DND-41 (cell line): ENCODE measurements around the gene SLC35F3.
A peak's percentile ranks its signal among the peaks of the same experiment; 100 is the strongest.

Source experiments
- ATAC-seq: fragments of 200-7000 bp; cut with Tn5 transposase; 3 replicates; pipeline ENCODE4 v1.9.1; 2021; ENCODE audit warnings: low read depth; ENCODE audit not compliant: insufficient read depth
- DNase-seq: peaks from one replicate; pipeline ENCODE4 v3.0.0-alpha.2; 2020
- H2AFZ ChIP-seq: 2 replicates; pipeline ENCODE4 v1.6.0; 2012; ENCODE audit warnings: low read depth, low read length
- H3K27ac ChIP-seq: 2 replicates; pipeline ENCODE4 v1.5.1; 2012; ENCODE audit warnings: low read length, inconsistent platforms
- H3K27me3 ChIP-seq: fragments of 200-600 bp; sonication (generic); 2 replicates; pipeline ENCODE4 v1.6.0; 2012; ENCODE audit warnings: low read length, mild to moderate bottlenecking, inconsistent platforms; ENCODE audit not compliant: insufficient read depth, poor library complexity
- H3K36me3 ChIP-seq: 2 replicates; pipeline ENCODE4 v1.5.1; 2012; ENCODE audit warnings: low read length, inconsistent platforms; ENCODE audit not compliant: insufficient read depth
- H3K4me1 ChIP-seq: 2 replicates; pipeline ENCODE4 v1.5.1; 2012; ENCODE audit warnings: mild to moderate bottlenecking, low read length; ENCODE audit not compliant: insufficient read depth
- H3K4me2 ChIP-seq: 2 replicates; pipeline ENCODE4 v1.6.0; 2012; ENCODE audit warnings: mild to moderate bottlenecking, moderate library complexity, low read length, inconsistent platforms; ENCODE audit not compliant: insufficient read depth
- H3K4me3 ChIP-seq, 2 experiments: fragments of 200-600 bp in 1 of 2; shearing (Covaris generic) in 1 of 2; 2 replicates each; pipeline ENCODE4 v1.5.1; 2012 to 2016; ENCODE audit warnings: inconsistent platforms in 2 of 2, low read length in 2 of 2, mild to moderate bottlenecking in 2 of 2, low read depth in 1 of 2, moderate library complexity in 1 of 2
- H3K79me2 ChIP-seq: 2 replicates; pipeline ENCODE4 v1.6.0; 2012; ENCODE audit warnings: low read length, inconsistent platforms; ENCODE audit not compliant: insufficient read depth
- H3K9ac ChIP-seq: 2 replicates; pipeline ENCODE4 v1.6.0; 2012; ENCODE audit warnings: low read depth, mild to moderate bottlenecking, inconsistent platforms, low read length, moderate library complexity
- H3K9me3 ChIP-seq: 2 replicates; pipeline ENCODE4 v1.5.1; 2012; ENCODE audit warnings: low read length, moderate library complexity, mild to moderate bottlenecking, inconsistent platforms; ENCODE audit not compliant: insufficient read depth, severe bottlenecking
- H4K20me1 ChIP-seq: 2 replicates; pipeline ENCODE4 v1.6.0; 2012; ENCODE audit warnings: low read length; ENCODE audit not compliant: insufficient read depth
- CTCF ChIP-seq: IDR thresholded peaks from 2 replicates; pipeline ENCODE4 v1.5.1; 2012; ENCODE audit warnings: borderline replicate concordance, low read length, moderate library complexity, mild to moderate bottlenecking; ENCODE audit not compliant: poor library complexity, severe bottlenecking; ENCODE audit errors: extremely low read depth
- EZH2 ChIP-seq: IDR thresholded peaks from 3 replicates; pipeline ENCODE4 v1.6.1; 2012; ENCODE audit warnings: borderline replicate concordance, low read depth, mild to moderate bottlenecking, moderate library complexity, low read length, inconsistent platforms; ENCODE audit not compliant: severe bottlenecking

The SLC35F3 gene

GRCh38 chr1:234078143-234078542 lies 173.7 kb downstream of the SLC35F3 start:
- no peaks in the 10 kb centered on the region for H3K4me1 ChIP-seq
- H4K20me1 ChIP-seq = no peaks in the 10 kb centered on the region
- H3K4me3 ChIP-seq = no peak overlapping the region
- H3K79me2 ChIP-seq = no peaks in the 10 kb centered on the region
- no peak overlapping the region for H2AFZ ChIP-seq
- H3K27ac ChIP-seq = no peak overlapping the region
- no peak overlapping the region for H3K9ac ChIP-seq
- no peaks in the 10 kb centered on the region for H3K9me3 ChIP-seq
- no peak overlapping the region for H3K4me2 ChIP-seq
- no peaks in the 10 kb centered on the region for H3K36me3 ChIP-seq
- DNase-seq (no peak), ATAC-seq (no peak)
- H3K27me3 ChIP-seq = peaks cover 18% of the 10 kb centered on the region
- TF ChIP-seq EZH2 = no peak

GRCh38 chr1:234079896-234080295 lies 175.4 kb downstream of the SLC35F3 start:
- DNase-seq = no peak

GRCh38 chr1:234083460-234083859 lies 179.0 kb downstream of the SLC35F3 start:
- no peaks in the 10 kb centered on the region for H3K36me3 ChIP-seq
- H4K20me1 ChIP-seq = no peaks in the 10 kb centered on the region
- no peak overlapping the region for H3K4me3 ChIP-seq
- no peaks in the 10 kb centered on the region for H3K9me3 ChIP-seq
- H3K4me1 ChIP-seq = no peaks in the 10 kb centered on the region
- no peak overlapping the region for H3K27ac ChIP-seq
- no peaks in the 10 kb centered on the region for H3K79me2 ChIP-seq
- H2AFZ ChIP-seq = no peak overlapping the region
- DNase-seq (no peak), ATAC-seq (no peak)
- no peak overlapping the region for H3K4me2 ChIP-seq
- H3K9ac ChIP-seq = no peak overlapping the region
- peaks cover 9% of the 10 kb centered on the region for H3K27me3 ChIP-seq
- TF ChIP-seq CTCF (no peak), EZH2 (no peak)

More at GRCh38 chr1:234079896-234080295, 175.4 kb downstream of the SLC35F3 start:
- TF ChIP-seq CTCF = no peak
- no peak for TF ChIP-seq EZH2
- Histone ChIP-seq H3K4me1 (no peaks in the 10 kb centered on the region), H4K20me1 (no peaks in the 10 kb centered on the region), H3K9ac (no peak overlapping the region), H3K27ac (no peak overlapping the region), H2AFZ (no peak overlapping the region), H3K4me3 (no peak overlapping the region), H3K9me3 (no peaks in the 10 kb centered on the region), H3K4me2 (no peak overlapping the region), H3K79me2 (no peaks in the 10 kb centered on the region), H3K27me3 (peaks cover 18% of the 10 kb centered on the region), H3K36me3 (no peaks in the 10 kb centered on the region)
- no peak for ATAC-seq

GRCh38 chr1:234089396-234089795 lies 184.9 kb downstream of the SLC35F3 start:
- Histone ChIP-seq H3K79me2 (no peaks in the 10 kb centered on the region), H3K36me3 (no peaks in the 10 kb centered on the region), H3K4me1 (no peaks in the 10 kb centered on the region), H3K4me2 (no peak overlapping the region), H3K27me3 (peaks cover 20% of the 10 kb centered on the region), H3K4me3 (no peak overlapping the region), H4K20me1 (no peaks in the 10 kb centered on the region), H3K27ac (no peak overlapping the region), H3K9ac (no peak overlapping the region), H2AFZ (no peak overlapping the region), H3K9me3 (no peaks in the 10 kb centered on the region)
- DNase-seq (no peak), ATAC-seq (no peak)
- TF ChIP-seq CTCF = peak; percentile 57
- TF ChIP-seq EZH2 = no peak
